ENCODE results near the gene DNALI1. TPM values are rescaled to one million over a fixed set of nuclear protein-coding genes. Genes with fewer than 3 reads are reported as not detected.
"Not testable (repeated sequence)": the region's sequence is repeated elsewhere in the genome, so short reads cannot be mapped to it uniquely, and the experiment has no call there.

DNALI1 gene
- total and polyA plus RNA-seq, 8 donors = 8.7 to 61.0 (median 12.3) TPM

GRCh38 chr1:37575692-37576091, 19.0 kb downstream of the DNALI1 start:
- Histone ChIP-seq H3K27ac (no peak overlapping the region), H3K36me3 (peaks cover 13 to 75% (median 32%) of the 10 kb centered on the region in 3 donors), H3K4me1 (no peaks in the 10 kb centered on the region), H3K4me3 (no peak overlapping the region), H3K27me3 (no peaks in the 10 kb centered on the region), H3K9me3 (no peaks in the 10 kb centered on the region)
- intact Hi-C loops (cut with DNase I) = no loop called here
- FAIRE-seq (no peak), DNase-seq (no peak), ATAC-seq (peak in 1 of 4 donors; percentile 17)
- 90 to 91% methylated on average over 5 of the region's 5 CpGs for WGBS, 2 donors
- TF ChIP-seq CTCF (IDR thresholded peaks at IDR 0.05) = no peak

- H3K36me3 ChIP-seq = peaks cover 4 to 70% (median 12%) of the 10 kb centered on the region in 3 donors
- DNase-seq; H3K27me3 ChIP-seq; intact Hi-C loops (cut with DNase I); H3K27ac ChIP-seq; ATAC-seq; H3K4me1 ChIP-seq; H3K4me3 ChIP-seq; H3K9me3 ChIP-seq; FAIRE-seq: not testable (repeated sequence)
- 91 to 95% methylated on average over 4 of the region's 4 CpGs for WGBS, 2 donors
These were observed 27.8 kb downstream of the DNALI1 start for GRCh38 chr1:37584544-37584943.

GRCh38 chr1:37588939-37589338, 32.2 kb downstream of the DNALI1 start:
- Histone ChIP-seq H3K27ac (no peak overlapping the region), H3K36me3 (peaks cover 4 to 53% (median 7%) of the 10 kb centered on the region in 3 donors), H3K4me3 (no peak overlapping the region), H3K9me3 (no peaks in the 10 kb centered on the region), H3K27me3 (no peaks in the 10 kb centered on the region), H3K4me1 (peaks cover 0 to 1% (median 0%) of the 10 kb centered on the region in 3 donors)
- FAIRE-seq = no peak
- 91 to 93% methylated on average over 2 of the region's 2 CpGs for WGBS, 2 donors
- ATAC-seq = no peak
- no peak for TF ChIP-seq CTCF (IDR thresholded peaks at IDR 0.05)
- no peak for DNase-seq
- intact Hi-C loops (cut with DNase I) = no loop called here

GRCh38 chr1:37593726-37594125, 37.0 kb downstream of the DNALI1 start:
- no peak for DNase-seq
- intact Hi-C loops (cut with DNase I) = no loop called here
- Histone ChIP-seq H3K4me3 (no peak overlapping the region), H3K4me1 (peaks cover 6 to 12% (median 8%) of the 10 kb centered on the region in 3 donors), H3K9me3 (no peaks in the 10 kb centered on the region), H3K36me3 (peaks cover 0 to 28% (median 7%) of the 10 kb centered on the region in 3 donors), H3K27ac (no peak overlapping the region), H3K27me3 (no peaks in the 10 kb centered on the region)
- no peak for FAIRE-seq
- no peak for TF ChIP-seq CTCF (IDR thresholded peaks at IDR 0.05)
- ATAC-seq = no peak
- WGBS, 2 donors = 90 to 96% methylated on average over 6 of the region's 6 CpGs

- Histone ChIP-seq H3K4me1 (peaks cover 6 to 12% (median 8%) of the 10 kb centered on the region in 3 donors), H3K27me3 (no peaks in the 10 kb centered on the region), H3K36me3 (peaks cover 0 to 12% (median 5%) of the 10 kb centered on the region in 3 donors), H3K27ac (peak within 1 kb of the TSS; percentile 53 to 66 (median 58)), H3K4me3 (peak within 1 kb of the TSS; percentile 46 to 86 (median 74)), H3K9me3 (no peaks in the 10 kb centered on the region)
- peak; percentile 96 to 99 (median 97) for DNase-seq
- WGBS, 2 donors = 0% methylated on average over 51 of the region's 51 CpGs
- TF ChIP-seq CTCF (IDR thresholded peaks at IDR 0.05) = no peak
- peak; percentile 17 for FAIRE-seq
- peak; percentile 100 for ATAC-seq
- intact Hi-C loops (cut with DNase I) = no loop called here
These were observed 38.9 kb downstream of the DNALI1 start, which contains the start of gene GNL2 for GRCh38 chr1:37595440-37596181. Gene GNL2, minus strand, starts transcription at chr1:37595937. Its CDS starts 115 bp downstream, at chr1:37595822.

Data from pancreas (tissue), 10 donors.